ENCODE data around the gene CDH13. TPM values are rescaled to one million over a fixed set of nuclear protein-coding genes. Genes with fewer than 3 reads are reported as not detected.

Gene CDH13
- total RNA-seq, 4 donors from 2014 or later = 12.5 to 35.9 (median 22.1) TPM

DNA sequence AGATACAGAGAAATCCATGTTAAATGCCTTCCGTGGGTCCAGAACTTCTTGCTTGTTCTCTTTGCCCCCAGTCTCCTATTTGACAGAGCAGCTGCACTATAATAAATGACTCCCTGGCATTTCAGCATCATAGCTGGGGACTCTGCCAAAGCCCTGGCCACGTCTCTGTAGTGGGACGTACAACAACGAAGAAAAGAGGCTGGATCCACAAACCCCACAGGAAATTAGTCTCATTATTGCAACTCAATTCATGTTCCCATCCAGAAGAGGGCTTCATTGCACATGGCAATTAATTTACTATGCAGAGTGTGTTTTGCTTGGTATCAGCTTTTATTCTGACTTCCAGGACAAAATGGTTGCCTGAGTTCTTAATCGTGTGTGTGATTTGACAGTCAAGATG is 121.3 kb downstream of the CDH13 start:
- TF ChIP-seq, protein P1, sequence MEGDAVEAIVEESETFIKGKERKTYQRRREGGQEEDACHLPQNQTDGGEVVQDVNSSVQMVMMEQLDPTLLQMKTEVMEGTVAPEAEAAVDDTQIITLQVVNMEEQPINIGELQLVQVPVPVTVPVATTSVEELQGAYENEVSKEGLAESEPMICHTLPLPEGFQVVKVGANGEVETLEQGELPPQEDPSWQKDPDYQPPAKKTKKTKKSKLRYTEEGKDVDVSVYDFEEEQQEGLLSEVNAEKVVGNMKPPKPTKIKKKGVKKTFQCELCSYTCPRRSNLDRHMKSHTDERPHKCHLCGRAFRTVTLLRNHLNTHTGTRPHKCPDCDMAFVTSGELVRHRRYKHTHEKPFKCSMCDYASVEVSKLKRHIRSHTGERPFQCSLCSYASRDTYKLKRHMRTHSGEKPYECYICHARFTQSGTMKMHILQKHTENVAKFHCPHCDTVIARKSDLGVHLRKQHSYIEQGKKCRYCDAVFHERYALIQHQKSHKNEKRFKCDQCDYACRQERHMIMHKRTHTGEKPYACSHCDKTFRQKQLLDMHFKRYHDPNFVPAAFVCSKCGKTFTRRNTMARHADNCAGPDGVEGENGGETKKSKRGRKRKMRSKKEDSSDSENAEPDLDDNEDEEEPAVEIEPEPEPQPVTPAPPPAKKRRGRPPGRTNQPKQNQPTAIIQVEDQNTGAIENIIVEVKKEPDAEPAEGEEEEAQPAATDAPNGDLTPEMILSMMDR (IDR thresholded peaks at IDR 0.05) = no peak
- ATAC-seq (ENCODE audit: low FRiP score) (no peak), DNase-seq (ENCODE audit: low spot score) (no peak)

DNA sequence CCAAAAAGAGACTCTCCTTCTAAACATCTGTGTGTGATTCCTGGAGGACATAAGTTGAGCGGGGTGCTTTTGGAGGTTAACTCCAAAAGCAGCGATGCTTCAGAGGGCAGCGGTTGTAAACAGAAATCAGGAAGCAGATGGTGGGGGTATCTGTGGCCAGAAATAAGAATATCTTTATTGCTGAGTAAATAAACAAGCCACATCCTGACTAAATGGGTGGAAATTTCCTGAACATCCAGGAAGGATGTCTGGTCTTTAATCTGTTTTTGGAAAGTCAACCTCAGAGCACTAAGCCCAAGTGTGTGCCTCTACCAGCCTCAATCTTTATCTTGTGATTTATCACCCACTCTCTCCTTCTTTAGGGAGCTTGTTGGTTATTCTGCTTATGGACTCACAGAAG is 123.3 kb downstream of the CDH13 start:
- no peak for DNase-seq (ENCODE audit: low spot score)
- no peak for ATAC-seq (ENCODE audit: low FRiP score)
- TF ChIP-seq, protein P1 (IDR thresholded peaks at IDR 0.05) = no peak

DNA sequence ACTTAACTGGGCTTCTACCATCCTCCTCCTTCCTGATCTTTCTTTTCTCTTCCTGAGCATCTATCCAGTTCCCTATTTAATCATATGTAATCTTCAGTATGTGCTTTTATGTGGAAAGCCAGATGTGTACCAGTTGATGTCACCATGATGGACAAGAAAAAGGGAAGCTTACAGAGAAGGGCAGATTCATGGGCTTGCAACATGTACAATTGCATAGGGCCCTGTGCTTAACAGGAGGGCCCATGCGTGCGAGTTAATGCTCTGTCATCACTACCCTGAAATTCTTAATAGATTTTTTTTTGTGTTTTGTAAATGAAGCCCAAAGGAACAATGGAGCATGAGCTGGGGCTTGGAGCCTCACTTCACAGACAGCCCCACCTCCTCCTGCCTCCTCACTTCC is 124.3 kb downstream of the CDH13 start:
- ATAC-seq (ENCODE audit: low FRiP score) = no peak
- no peak for DNase-seq (ENCODE audit: low spot score)
- TF ChIP-seq, protein P1 (IDR thresholded peaks at IDR 0.05) = no peak

DNA sequence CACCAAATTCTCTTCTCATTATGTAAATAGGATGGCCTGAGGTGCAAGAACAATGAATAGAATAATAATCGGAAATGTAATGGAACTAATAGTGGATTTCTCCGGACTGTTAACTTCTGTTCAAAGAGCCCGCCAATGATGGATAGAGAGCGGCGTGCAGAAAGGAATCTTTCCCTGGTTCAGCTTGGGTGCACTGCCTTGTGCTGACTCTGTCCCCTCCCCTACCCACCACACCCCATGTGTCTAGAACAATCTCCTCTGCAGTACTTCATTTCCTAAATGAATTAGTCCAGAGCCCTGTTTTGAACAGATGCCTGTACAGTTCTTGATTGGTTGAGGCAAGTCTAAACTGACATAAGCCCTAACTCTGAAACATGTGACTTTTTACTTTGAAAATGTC is 125.4 kb downstream of the CDH13 start:
- TF ChIP-seq, protein P1 (IDR thresholded peaks at IDR 0.05) = no peak
- DNase-seq (ENCODE audit: low spot score) = no peak
- no peak for ATAC-seq (ENCODE audit: low FRiP score)

DNA sequence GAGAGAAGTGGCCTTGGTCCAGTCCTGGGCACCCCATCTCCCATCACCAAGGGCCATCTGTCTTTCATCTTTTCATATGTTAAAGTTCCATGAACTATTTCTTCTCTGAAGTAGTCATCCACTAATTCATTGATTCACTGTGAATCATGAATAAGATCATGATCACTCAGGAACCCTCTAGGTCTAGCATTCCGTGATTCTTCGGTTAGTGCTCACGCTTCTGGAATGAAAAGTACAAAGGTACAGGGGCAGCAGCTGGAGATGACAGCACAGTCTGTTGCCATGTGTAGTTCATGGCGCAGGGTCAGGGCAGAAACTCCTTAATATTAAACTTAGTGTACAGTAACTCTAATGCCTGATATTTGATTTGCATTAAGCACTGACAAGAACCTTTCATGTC is 127.1 kb downstream of the CDH13 start:
- DNase-seq (ENCODE audit: low spot score) = no peak
- TF ChIP-seq, protein P1 (IDR thresholded peaks at IDR 0.05) = no peak

DNA sequence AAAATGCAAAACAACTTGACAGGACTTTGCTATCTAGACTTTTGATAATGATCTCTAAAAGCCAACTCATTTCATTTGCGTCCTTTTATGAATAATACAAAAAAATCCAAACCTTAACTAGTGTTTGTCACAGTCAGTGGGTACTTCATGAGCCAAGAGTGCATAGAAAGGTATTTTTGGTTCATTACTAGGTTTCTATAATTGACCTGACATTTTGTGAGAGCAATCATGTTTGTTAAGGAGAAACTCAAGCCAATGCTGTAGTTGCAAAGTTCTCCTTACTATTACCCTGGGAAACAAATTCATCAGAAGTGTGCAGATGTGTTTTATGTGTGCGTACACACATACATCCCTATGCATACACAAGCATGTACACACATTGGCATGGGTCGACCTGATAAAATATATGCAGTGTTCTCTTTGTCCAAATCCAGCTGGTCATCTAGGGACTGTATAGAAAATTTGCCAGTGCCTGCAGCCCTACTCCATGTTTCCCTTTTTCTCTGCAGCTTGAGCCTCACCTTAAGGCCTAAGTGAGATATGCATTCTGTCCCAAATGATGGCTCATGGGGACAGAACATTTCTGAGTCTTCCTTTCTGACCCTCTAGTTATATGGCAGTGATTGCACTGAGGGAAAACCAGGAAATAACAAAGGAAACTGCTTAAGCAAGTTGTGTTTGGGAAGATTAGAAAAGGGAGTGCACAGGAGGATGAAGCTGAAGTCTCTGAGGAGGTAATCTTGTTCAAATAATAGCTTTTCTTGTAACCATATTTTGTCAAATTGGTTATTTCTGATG is 128.1 kb downstream of the CDH13 start:
- no peak for ATAC-seq (ENCODE audit: low FRiP score)
- TF ChIP-seq, protein P1 (IDR thresholded peaks at IDR 0.05) = no peak
- DNase-seq (ENCODE audit: low spot score) = no peak

More for the DNA sequence above, 127.1 kb downstream of the CDH13 start:
- ATAC-seq (ENCODE audit: low FRiP score) = no peak
